Dermis blood vessel endothelial cell (primary cell): ENCODE results near the gene ELF5. TPM values are rescaled to one million over a fixed set of nuclear protein-coding genes. Genes with fewer than 3 reads are reported as not detected.
A peak's percentile ranks its signal among the peaks of the same experiment; 100 is the strongest.

Source experiments
- DNase-seq: peaks from one replicate; pipeline ENCODE4 v3.0.0; 2010
- total RNA-seq: library from RNA; depleted of rRNA; stranded (reverse); fragments of >200 nt; gene quantifications from 2 replicates; pipeline ENCODE4 v1.2.3, GENCODE V29; 2014

The ELF5 gene
- total RNA-seq, 1 donor from 2014 or later: not detected

GRCh38 chr11:34521265-34521664, 7.7 kb upstream of the ELF5 start:
- DNase-seq: no peak

GRCh38 chr11:34519595-34520235, 6.1 kb upstream of the ELF5 start:
- DNase-seq: no peak

GRCh38 chr11:34516247-34517040, 2.9 kb upstream of the ELF5 start:
- no peak for DNase-seq

GRCh38 chr11:34514597-34514996, 1.0 kb upstream of the ELF5 start:
- DNase-seq: no peak

- DNase-seq: peak; percentile 77
Observed at GRCh38 chr11:34512840-34513681, 533 bp downstream of the ELF5 start.

GRCh38 chr11:34510673-34511072, 2.9 kb downstream of the ELF5 start:
- DNase-seq: no peak

- DNase-seq: no peak
Observed at GRCh38 chr11:34510218-34510617, 3.4 kb downstream of the ELF5 start.

- no peak for DNase-seq
Observed at GRCh38 chr11:34509336-34509876, 4.2 kb downstream of the ELF5 start.

GRCh38 chr11:34508524-34508923, 5.1 kb downstream of the ELF5 start:
- DNase-seq: no peak

- DNase-seq: no peak
Observed at GRCh38 chr11:34507610-34508009, 6.0 kb downstream of the ELF5 start.

- DNase-seq: no peak
Observed at GRCh38 chr11:34507156-34507555, 6.4 kb downstream of the ELF5 start.

- DNase-seq: no peak
Observed at GRCh38 chr11:34505874-34506273, 7.7 kb downstream of the ELF5 start.

- no peak for DNase-seq
Observed at GRCh38 chr11:34502949-34503348, 10.6 kb downstream of the ELF5 start.

- no peak for DNase-seq
Observed at GRCh38 chr11:34501949-34502348, 11.6 kb downstream of the ELF5 start.

GRCh38 chr11:34501500-34501899, 12.1 kb downstream of the ELF5 start:
- DNase-seq: no peak

GRCh38 chr11:34499719-34500500, 13.7 kb downstream of the ELF5 start:
- no peak for DNase-seq

GRCh38 chr11:34495724-34496377, 17.7 kb downstream of the ELF5 start:
- no peak for DNase-seq

- no peak for DNase-seq
Observed at GRCh38 chr11:34495239-34495723, 18.3 kb downstream of the ELF5 start.

- DNase-seq: no peak
Observed at GRCh38 chr11:34493926-34494595, 19.5 kb downstream of the ELF5 start.

- no peak for DNase-seq
Observed at GRCh38 chr11:34493468-34493867, 20.1 kb downstream of the ELF5 start.
